IPS DF 4.7 (cell line): Measurements from ENCODE around the gene NSMCE1.

ENCODE experiments used
- DNase-seq: peaks from one replicate; pipeline ENCODE4 v3.0.0-alpha.2; 2013; ENCODE audit warnings: low spot score; ENCODE audit errors: extremely low read depth

Gene NSMCE1

GRCh38 chr16:27268376-27269299 is at the start of gene NSMCE1:
Gene NSMCE1, minus strand, starts transcription at chr16:27268772. Its CDS starts 11,202 bp downstream, at chr16:27257570.
- DNase-seq = peak; percentile 53

GRCh38 chr16:27317738-27318391 is 49.3 kb upstream of the NSMCE1 start:
- DNase-seq = no peak

GRCh38 chr16:27317320-27317719 is 48.7 kb upstream of the NSMCE1 start:
- no peak for DNase-seq

- no peak for DNase-seq
Observed at GRCh38 chr16:27316038-27316680, 47.6 kb upstream of the NSMCE1 start.

GRCh38 chr16:27315333-27316037 is 46.9 kb upstream of the NSMCE1 start:
- no peak for DNase-seq

- no peak for DNase-seq
Observed at GRCh38 chr16:27314986-27315332, 46.4 kb upstream of the NSMCE1 start.

- no peak for DNase-seq
Observed at GRCh38 chr16:27314161-27314723, 45.7 kb upstream of the NSMCE1 start.

GRCh38 chr16:27313422-27314160 is 45.0 kb upstream of the NSMCE1 start, which contains the start of gene IL4R:
Gene IL4R, plus strand, starts transcription at chr16:27313974. Its CDS starts 26,230 bp downstream, at chr16:27340204.
- no peak for DNase-seq

GRCh38 chr16:27312580-27313421 is 44.2 kb upstream of the NSMCE1 start:
- no peak for DNase-seq

- DNase-seq = no peak
Observed at GRCh38 chr16:27311897-27312303, 43.3 kb upstream of the NSMCE1 start.

- no peak for DNase-seq
Observed at GRCh38 chr16:27311448-27311830, 42.9 kb upstream of the NSMCE1 start.

- DNase-seq = no peak
Observed at GRCh38 chr16:27310576-27311447, 42.2 kb upstream of the NSMCE1 start.

- no peak for DNase-seq
Observed at GRCh38 chr16:27308792-27309191, 40.2 kb upstream of the NSMCE1 start.

- no peak for DNase-seq
Observed at GRCh38 chr16:27305839-27306442, 37.4 kb upstream of the NSMCE1 start.

- DNase-seq = no peak
Observed at GRCh38 chr16:27304881-27305745, 36.5 kb upstream of the NSMCE1 start.

- DNase-seq = no peak
Observed at GRCh38 chr16:27304102-27304501, 35.5 kb upstream of the NSMCE1 start.
